Lung (tissue), 12 donors: Measurements from ENCODE around the gene PABPC1L. TPM values are rescaled to one million over a fixed set of nuclear protein-coding genes. Genes with fewer than 3 reads are reported as not detected.

Source experiments
- ATAC-seq: fragments of 200-7000 bp; cut with Tn5 transposase; one replicate; pipeline ENCODE4 v1.9.1; 2020; ENCODE audit warnings: moderate number of reproducible peaks; ENCODE audit not compliant: insufficient read depth, low FRiP score
- DNase-seq, 3 donors: peaks; one replicate each; pipeline ENCODE4 v3.0.0-alpha.2; 2013 to 2017
- H3K27ac ChIP-seq, 2 donors: one replicate each; pipeline ENCODE4 v1.5.1; 2013; ENCODE audit warnings: mild to moderate bottlenecking in 2 of 2, moderate library complexity in 2 of 2, control low read depth in 1 of 2, inconsistent platforms in 1 of 2, low read depth in 1 of 2, low read length in 1 of 2
- H3K27me3 ChIP-seq, 3 donors: one replicate each; pipeline ENCODE4 v1.5.1; 2013; ENCODE audit warnings: low read length in 2 of 3; ENCODE audit not compliant: control insufficient read depth in 3 of 3, insufficient read depth in 3 of 3
- H3K36me3 ChIP-seq, 4 donors: one replicate each; pipeline ENCODE4 v1.5.1; 2013; ENCODE audit warnings: low read length in 4 of 4, mild to moderate bottlenecking in 1 of 4, moderate library complexity in 1 of 4; ENCODE audit not compliant: control insufficient read depth in 4 of 4, insufficient read depth in 4 of 4
- H3K4me1 ChIP-seq, 5 donors: one replicate each; pipeline ENCODE4 v1.5.1; 2013; ENCODE audit warnings: low read length in 5 of 5, mild to moderate bottlenecking in 2 of 5, moderate library complexity in 1 of 5; ENCODE audit not compliant: control insufficient read depth in 5 of 5, insufficient read depth in 5 of 5
- H3K4me3 ChIP-seq: one replicate; pipeline ENCODE4 v1.5.1; 2013; ENCODE audit warnings: mild to moderate bottlenecking, control low read depth, moderate library complexity
- H3K9ac ChIP-seq, 2 donors: one replicate each; pipeline ENCODE4 v1.5.1; 2013; ENCODE audit warnings: low read length in 2 of 2, control low read depth in 1 of 2; ENCODE audit not compliant: insufficient read depth in 1 of 2
- H3K9me3 ChIP-seq, 4 donors: one replicate each; pipeline ENCODE4 v1.5.1; 2013; ENCODE audit warnings: low read length in 3 of 4, mild to moderate bottlenecking in 1 of 4, moderate library complexity in 1 of 4; ENCODE audit not compliant: control insufficient read depth in 4 of 4, insufficient read depth in 3 of 4
- WGBS, 2 donors: extraction: QIAGEN DNeasy Blood & Tissue Kit; methylation state at CpG; one replicate each; pipeline ENCODE4 v1.1.7; 2013; 5-methylcytosine and 5-hydroxymethylcytosine counted together
- polyA plus RNA-seq, 2 donors: library from polyadenylated mRNA; stranded (reverse); fragments of 200-250 nt; gene quantifications; one replicate each; pipeline ENCODE4 v1.2.1, GENCODE V29; 2013
- total RNA-seq, 2 donors: library from RNA; depleted of rRNA in 1 of 2; stranded (reverse); fragments of >200 nt in 1 of 2; gene quantifications; one replicate each; pipeline ENCODE4 v1.2.1, GENCODE V29; 2014 to 2021
- TF ChIP-seq, protein P1 (sequence below): IDR thresholded peaks from 2 replicates; pipeline ENCODE4 v1.5.1; 2012; ENCODE audit warnings: mild to moderate bottlenecking; ENCODE audit errors: control extremely low read depth, extremely low read depth
- donor health status: control.
- donor health status: control.
- donor health status: Bipolar disorder and iron deficiency.
- donor health status: healthy.
- donor health status: DM: yes; HTN: yes; CAD: no.

The PABPC1L gene
- total and polyA plus RNA-seq, 4 donors = 16.9 to 63.3 (median 45.7) TPM

DNA sequence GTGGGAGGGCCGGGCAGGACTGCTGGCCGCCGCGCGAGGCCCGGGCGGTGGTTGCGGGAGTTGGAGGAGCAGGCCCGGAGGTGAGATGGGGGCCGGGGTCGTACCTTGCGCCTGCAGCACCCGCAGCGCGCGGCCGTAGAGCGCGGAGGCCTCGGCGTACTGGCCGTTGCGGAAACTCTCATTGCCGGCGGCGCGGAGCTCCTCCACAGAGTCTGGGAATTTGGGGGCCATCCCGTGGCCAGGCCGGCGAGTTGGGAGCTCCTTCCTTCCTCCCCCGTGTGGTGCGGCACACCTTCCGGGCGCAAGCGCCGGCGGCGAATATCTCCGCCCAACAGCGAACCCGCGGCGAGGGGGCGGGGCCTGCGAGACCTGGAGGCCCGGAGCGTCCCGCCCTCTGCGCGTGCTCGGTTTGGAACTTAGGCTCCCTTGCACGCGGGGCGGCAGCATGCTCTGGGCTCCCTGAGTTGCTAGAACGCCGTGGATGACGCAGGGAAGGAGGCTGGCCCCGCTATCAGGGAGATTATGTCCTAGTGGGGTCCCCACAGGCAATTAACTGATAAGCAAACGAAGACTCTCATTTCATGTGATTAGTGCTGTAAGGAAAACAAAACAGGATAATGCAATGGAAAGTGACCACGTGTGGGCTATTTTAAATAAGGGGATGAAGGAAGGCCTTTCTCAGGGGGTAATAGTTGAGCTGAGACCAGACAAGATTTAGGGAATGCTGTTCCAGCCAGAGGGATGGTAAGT, 50.4 kb downstream of the PABPC1L start, which contains the start of gene TOMM34:
TSS of gene TOMM34 (minus strand) at position 295 of the 750 bp plus-strand sequence. CDS start at position 231, 64 bp downstream.
- 0 to 1% methylated on average over 48 to 60 of the region's 60 CpGs for WGBS, 2 donors
- peaks cover 3 to 8% (median 6%) of the 10 kb centered on the region in 4 donors for H3K36me3 ChIP-seq
- no peaks in the 10 kb centered on the region for H3K9me3 ChIP-seq
- H3K27ac ChIP-seq = peak within 1 kb of the TSS; percentile 71 to 88
- peaks cover 0 to 17% (median 2%) of the 10 kb centered on the region in 5 donors for H3K4me1 ChIP-seq
- H3K4me3 ChIP-seq = peak within 1 kb of the TSS; percentile 87
- no peaks in the 10 kb centered on the region for H3K27me3 ChIP-seq
- TF ChIP-seq, protein P1, sequence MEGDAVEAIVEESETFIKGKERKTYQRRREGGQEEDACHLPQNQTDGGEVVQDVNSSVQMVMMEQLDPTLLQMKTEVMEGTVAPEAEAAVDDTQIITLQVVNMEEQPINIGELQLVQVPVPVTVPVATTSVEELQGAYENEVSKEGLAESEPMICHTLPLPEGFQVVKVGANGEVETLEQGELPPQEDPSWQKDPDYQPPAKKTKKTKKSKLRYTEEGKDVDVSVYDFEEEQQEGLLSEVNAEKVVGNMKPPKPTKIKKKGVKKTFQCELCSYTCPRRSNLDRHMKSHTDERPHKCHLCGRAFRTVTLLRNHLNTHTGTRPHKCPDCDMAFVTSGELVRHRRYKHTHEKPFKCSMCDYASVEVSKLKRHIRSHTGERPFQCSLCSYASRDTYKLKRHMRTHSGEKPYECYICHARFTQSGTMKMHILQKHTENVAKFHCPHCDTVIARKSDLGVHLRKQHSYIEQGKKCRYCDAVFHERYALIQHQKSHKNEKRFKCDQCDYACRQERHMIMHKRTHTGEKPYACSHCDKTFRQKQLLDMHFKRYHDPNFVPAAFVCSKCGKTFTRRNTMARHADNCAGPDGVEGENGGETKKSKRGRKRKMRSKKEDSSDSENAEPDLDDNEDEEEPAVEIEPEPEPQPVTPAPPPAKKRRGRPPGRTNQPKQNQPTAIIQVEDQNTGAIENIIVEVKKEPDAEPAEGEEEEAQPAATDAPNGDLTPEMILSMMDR = no peak
- DNase-seq = peak; percentile 91 to 95 (median 93)
- peak; percentile 96 for ATAC-seq
- H3K9ac ChIP-seq = peak within 1 kb of the TSS; percentile 33 to 57

DNA sequence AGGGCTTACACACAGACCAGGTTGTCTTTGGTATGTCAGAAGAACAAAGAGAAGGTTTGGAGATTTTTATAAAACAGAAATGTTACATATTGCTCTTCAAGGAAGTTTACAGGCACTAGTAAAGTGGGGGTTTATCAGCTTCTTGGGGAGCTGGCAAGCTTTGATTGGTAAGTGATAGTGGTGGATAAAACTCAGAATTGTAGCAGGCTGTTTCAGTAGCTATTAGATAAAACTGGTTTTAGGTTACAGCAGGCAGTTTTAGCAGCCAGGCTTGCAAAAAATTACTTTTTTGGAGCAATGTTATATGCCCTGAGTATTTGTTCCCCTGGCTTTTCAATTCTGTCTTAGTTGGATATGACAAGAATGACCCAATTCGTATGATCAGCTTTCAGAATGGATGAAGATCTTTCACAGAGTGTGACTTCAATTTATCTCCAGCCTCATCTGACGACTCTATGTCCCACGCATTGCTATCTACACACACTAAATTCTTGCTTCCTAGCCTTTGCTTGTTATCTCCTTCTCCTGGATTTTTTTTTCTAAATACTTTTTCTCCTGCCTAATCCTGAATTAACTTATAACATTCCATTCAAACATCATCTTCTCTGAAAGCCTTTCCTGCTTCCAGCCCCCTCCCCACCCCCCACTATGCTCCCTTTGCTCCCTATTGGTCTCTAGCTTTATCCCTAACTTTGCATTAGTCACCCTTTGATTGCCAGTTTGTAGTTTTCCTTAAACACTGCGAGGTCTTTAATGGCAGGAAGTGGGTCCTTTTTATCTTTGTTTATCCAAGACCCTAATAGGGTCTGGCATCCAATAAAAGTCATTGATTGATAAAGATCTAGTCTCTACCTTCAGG, 51.4 kb downstream of the PABPC1L start:
- ATAC-seq = no peak
- Histone ChIP-seq H3K4me3 (no peak overlapping the region), H3K9me3 (no peaks in the 10 kb centered on the region), H3K4me1 (peaks cover 0 to 22% (median 2%) of the 10 kb centered on the region in 5 donors), H3K36me3 (peaks cover 0 to 3% (median 1%) of the 10 kb centered on the region in 4 donors), H3K27me3 (no peaks in the 10 kb centered on the region), H3K9ac (no peak overlapping the region), H3K27ac (no peak overlapping the region)
- no peak for DNase-seq
- WGBS, 2 donors = 66 to 74% methylated on average over 4 of the region's 4 CpGs
- TF ChIP-seq, protein P1 = no peak

DNA sequence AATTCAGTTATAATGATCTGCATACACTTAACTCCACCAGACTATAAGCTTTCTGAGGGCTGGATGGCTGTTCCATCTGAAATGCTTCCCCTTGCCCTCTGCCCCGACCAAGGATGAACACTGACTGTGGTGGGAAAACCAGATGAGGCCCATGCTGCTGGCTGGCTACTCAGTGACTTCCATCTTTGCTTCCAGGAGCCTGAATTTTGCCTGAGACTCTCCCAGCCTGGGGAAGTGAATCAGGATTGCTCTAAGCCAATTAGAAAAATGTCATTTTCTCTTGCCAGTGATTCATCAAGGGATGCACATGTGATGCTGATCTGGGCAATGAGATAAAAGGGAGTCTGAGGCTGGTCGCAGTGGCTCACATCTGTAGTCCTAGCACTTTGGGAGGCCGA, 52.0 kb downstream of the PABPC1L start:
- no peak overlapping the region for H3K4me3 ChIP-seq
- H3K36me3 ChIP-seq = no peaks in the 10 kb centered on the region
- no peak for DNase-seq
- H3K27me3 ChIP-seq = no peaks in the 10 kb centered on the region
- H3K9ac ChIP-seq = no peak overlapping the region
- 89 to 90% methylated on average over 3 of the region's 3 CpGs for WGBS, 2 donors
- TF ChIP-seq, protein P1 = no peak
- H3K4me1 ChIP-seq = peaks cover 0 to 26% (median 2%) of the 10 kb centered on the region in 5 donors
- ATAC-seq = no peak
- no peaks in the 10 kb centered on the region for H3K9me3 ChIP-seq
- H3K27ac ChIP-seq = no peak overlapping the region
